OCI-LY1 (cell line): ENCODE results near the gene LPO.

Experiments
- CTCF ChIP-seq: fragments of 200-600 bp; sonication (generic), shearing (Covaris generic); IDR thresholded peaks from 2 replicates; pipeline ENCODE4 v1.5.1; 2017; ENCODE audit warnings: mild to moderate bottlenecking, antibody characterized with exemption, low read length, moderate library complexity, mixed read lengths
- EZH2 ChIP-seq: fragments of 200-600 bp; sonication (generic), shearing (Covaris generic); IDR thresholded peaks from 2 replicates; pipeline ENCODE4 v1.8.0; 2017; ENCODE audit warnings: borderline replicate concordance, mixed run types, mild to moderate bottlenecking, antibody characterized with exemption, low read length, moderate library complexity, mixed read lengths

DNA sequence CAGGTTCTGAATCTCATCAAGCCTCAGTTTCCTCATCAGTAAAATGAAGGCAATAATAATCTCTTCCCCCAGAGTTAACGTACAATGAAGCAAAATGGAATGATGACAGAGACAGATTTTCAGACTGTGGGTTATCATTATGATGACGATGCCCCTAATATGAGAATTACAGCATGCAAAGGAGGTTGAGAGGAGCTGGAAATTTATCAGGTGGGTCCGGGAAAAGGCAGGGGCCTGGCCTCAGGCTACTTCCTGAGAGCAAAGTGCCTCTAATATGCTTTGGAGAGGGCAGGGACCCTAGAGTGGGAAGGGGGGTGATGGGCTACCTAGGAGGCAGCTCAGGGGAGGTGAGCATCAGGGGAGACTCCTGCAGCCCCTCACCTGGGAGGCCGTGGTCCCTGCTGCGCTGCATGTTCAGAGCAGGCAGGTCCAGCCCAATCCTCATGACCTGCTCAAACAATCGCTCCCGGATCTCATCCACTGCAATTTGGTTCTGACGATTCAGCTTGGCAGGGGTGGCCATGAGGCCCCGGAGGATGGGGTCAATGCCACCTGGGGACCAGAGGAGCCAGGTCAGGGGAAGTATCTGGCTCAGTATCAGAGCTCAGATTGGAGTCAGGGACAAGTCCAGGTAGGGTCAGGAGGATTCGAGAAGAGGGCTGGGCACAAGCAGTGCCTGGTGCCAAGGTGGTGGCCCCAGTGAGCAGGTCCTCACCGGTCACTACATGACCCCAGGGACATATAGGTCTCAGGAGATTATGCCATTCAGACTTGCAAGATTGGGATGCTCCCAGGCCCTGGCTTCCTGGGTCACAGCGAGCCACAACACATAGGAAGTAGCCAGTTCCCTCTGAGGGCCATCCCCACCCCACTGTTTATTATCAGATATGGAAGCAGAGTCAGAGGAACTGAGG, 34.2 kb downstream of the LPO start:
- TF ChIP-seq CTCF (no peak), EZH2 (no peak)
